ENCODE measurements around the gene CREBL2.

The CREBL2 gene

GRCh38 chr12:12685305-12685704 is 73.6 kb downstream of the CREBL2 start:
- no peak overlapping the region for H3K9ac ChIP-seq (ENCODE audit: insufficient read length)
- no peak overlapping the region for H3K4me3 ChIP-seq
- TF ChIP-seq POLR2AphosphoS5 (IDR thresholded peaks at IDR 0.05; ENCODE audit: borderline replicate concordance, low read depth, low read length) (no peak), EZH2 (IDR thresholded peaks at IDR 0.05) (no peak), FOXP2 (optimal IDR thresholded peaks at IDR 0.05; ENCODE audit: control extremely low read depth, extremely low read length, insufficient read depth) (no peak)
- no peaks in the 10 kb centered on the region for H3K36me3 ChIP-seq (ENCODE audit: insufficient read depth, low read length)
- no peak for DNase-seq (ENCODE audit: low read depth, low spot score)
- H3K9me3 ChIP-seq (ENCODE audit: low read depth, low read length) = no peaks in the 10 kb centered on the region
- no peak overlapping the region for H3K27ac ChIP-seq

DNA sequence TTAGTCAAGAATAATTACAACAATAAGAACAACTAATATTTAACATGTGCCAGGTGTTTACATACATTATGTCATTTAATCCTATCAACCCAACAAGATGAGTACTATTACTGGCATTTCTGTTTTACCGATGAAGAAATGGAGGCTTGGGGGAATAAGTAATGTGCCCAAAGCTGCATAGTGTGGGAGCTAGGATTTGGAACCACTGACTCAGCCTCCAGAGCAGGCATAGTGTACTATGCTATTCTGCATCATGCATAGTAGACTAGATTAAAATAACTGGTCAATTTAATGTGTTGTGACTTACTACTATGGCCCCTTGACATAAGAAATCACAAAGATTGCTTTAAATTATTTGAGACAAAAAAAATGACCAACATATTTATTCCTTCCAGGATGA is 74.8 kb downstream of the CREBL2 start:
- DNase-seq (ENCODE audit: low read depth, low spot score) = no peak
- TF ChIP-seq POLR2AphosphoS5 (IDR thresholded peaks at IDR 0.05; ENCODE audit: borderline replicate concordance, low read depth, low read length) = no peak
- TF ChIP-seq FOXP2 (optimal IDR thresholded peaks at IDR 0.05; ENCODE audit: control extremely low read depth, extremely low read length, insufficient read depth) = no peak
- no peak for TF ChIP-seq EZH2 (IDR thresholded peaks at IDR 0.05)
- no peak overlapping the region for H3K9ac ChIP-seq (ENCODE audit: insufficient read length)

GRCh38 chr12:12686925-12687324 is 75.2 kb downstream of the CREBL2 start:
- no peak for DNase-seq (ENCODE audit: low read depth, low spot score)
- Histone ChIP-seq H3K9ac (ENCODE audit: insufficient read length) (no peak overlapping the region), H3K4me3 (no peak overlapping the region), H3K9me3 (ENCODE audit: low read depth, low read length) (no peaks in the 10 kb centered on the region), H3K27ac (no peak overlapping the region), H3K36me3 (ENCODE audit: insufficient read depth, low read length) (no peaks in the 10 kb centered on the region)
- TF ChIP-seq EZH2 (IDR thresholded peaks at IDR 0.05) (no peak), POLR2AphosphoS5 (IDR thresholded peaks at IDR 0.05; ENCODE audit: borderline replicate concordance, low read depth, low read length) (no peak), FOXP2 (optimal IDR thresholded peaks at IDR 0.05; ENCODE audit: control extremely low read depth, extremely low read length, insufficient read depth) (no peak)

More for the DNA sequence above, 74.8 kb downstream of the CREBL2 start:
- no peak overlapping the region for H3K4me3 ChIP-seq
- H3K27ac ChIP-seq = no peak overlapping the region
- H3K36me3 ChIP-seq (ENCODE audit: insufficient read depth, low read length) = no peaks in the 10 kb centered on the region
- H3K9me3 ChIP-seq (ENCODE audit: low read depth, low read length) = no peaks in the 10 kb centered on the region

- Histone ChIP-seq H3K36me3 (ENCODE audit: insufficient read depth, low read length) (no peaks in the 10 kb centered on the region), H3K27ac (no peak overlapping the region), H3K9me3 (ENCODE audit: low read depth, low read length) (no peaks in the 10 kb centered on the region), H3K4me3 (no peak overlapping the region), H3K9ac (ENCODE audit: insufficient read length) (no peak overlapping the region)
- DNase-seq (ENCODE audit: low read depth, low spot score) = no peak
- TF ChIP-seq EZH2 (IDR thresholded peaks at IDR 0.05) (no peak), FOXP2 (optimal IDR thresholded peaks at IDR 0.05; ENCODE audit: control extremely low read depth, extremely low read length, insufficient read depth) (no peak), POLR2AphosphoS5 (IDR thresholded peaks at IDR 0.05; ENCODE audit: borderline replicate concordance, low read depth, low read length) (no peak)
These were observed 78.1 kb downstream of the CREBL2 start for GRCh38 chr12:12689647-12690300.

DNA sequence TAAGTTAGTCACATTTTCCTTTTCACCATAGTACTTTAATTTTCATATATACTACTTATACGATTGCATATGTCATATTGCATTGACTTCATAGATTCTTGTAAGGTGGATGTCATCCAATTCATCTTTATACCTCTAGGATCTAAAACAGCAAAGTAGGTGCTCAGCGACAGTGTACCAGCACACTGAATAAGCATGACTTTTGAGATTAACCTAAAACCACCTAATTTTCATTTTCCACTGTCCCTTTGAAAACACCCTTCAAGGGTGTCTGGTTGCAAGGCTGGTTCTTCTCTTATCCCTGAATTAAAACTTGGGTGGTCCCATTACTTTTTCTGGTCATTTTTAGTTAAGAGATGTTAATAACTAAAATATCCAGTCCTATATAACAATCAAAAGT is 79.9 kb downstream of the CREBL2 start:
- Histone ChIP-seq H3K27ac (no peak overlapping the region), H3K9ac (ENCODE audit: insufficient read length) (no peak overlapping the region), H3K4me3 (no peak overlapping the region), H3K36me3 (ENCODE audit: insufficient read depth, low read length) (no peaks in the 10 kb centered on the region), H3K9me3 (ENCODE audit: low read depth, low read length) (no peaks in the 10 kb centered on the region)
- TF ChIP-seq FOXP2 (optimal IDR thresholded peaks at IDR 0.05; ENCODE audit: control extremely low read depth, extremely low read length, insufficient read depth) = no peak
- TF ChIP-seq EZH2 (IDR thresholded peaks at IDR 0.05) = no peak
- no peak for TF ChIP-seq POLR2AphosphoS5 (IDR thresholded peaks at IDR 0.05; ENCODE audit: borderline replicate concordance, low read depth, low read length)
- DNase-seq (ENCODE audit: low read depth, low spot score) = no peak

DNA sequence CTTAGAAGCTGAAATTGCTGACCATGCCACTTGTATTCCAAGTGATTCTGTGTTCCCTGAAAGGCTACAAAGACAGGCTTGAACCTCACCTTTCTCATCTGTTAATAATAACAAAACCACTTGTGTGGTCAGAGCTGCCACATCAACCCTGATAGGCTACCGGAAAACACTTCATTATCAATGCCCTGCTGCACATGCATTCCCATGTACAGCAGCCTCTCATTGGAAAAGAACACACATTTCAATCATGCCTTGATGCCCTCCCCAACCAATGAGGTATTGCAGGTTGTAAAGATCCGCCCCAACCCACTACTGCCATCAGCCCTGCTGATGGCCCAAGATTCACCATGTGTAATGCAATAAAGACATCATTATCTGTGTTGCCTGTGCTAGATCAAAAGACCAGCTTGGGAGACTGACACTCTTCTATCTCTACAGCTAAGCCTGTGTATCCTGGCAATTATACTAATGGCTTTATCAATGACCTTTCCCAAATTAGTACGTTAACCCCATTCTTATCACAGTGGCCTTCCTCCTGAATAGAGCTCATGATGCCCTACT is 81.5 kb downstream of the CREBL2 start:
- Histone ChIP-seq H3K36me3 (ENCODE audit: insufficient read depth, low read length) (no peaks in the 10 kb centered on the region), H3K4me3 (no peak overlapping the region), H3K9ac (ENCODE audit: insufficient read length) (no peak overlapping the region), H3K27ac (no peak overlapping the region), H3K9me3 (ENCODE audit: low read depth, low read length) (no peaks in the 10 kb centered on the region)
- DNase-seq (ENCODE audit: low read depth, low spot score) = no peak
- TF ChIP-seq POLR2AphosphoS5 (IDR thresholded peaks at IDR 0.05; ENCODE audit: borderline replicate concordance, low read depth, low read length) (no peak), EZH2 (IDR thresholded peaks at IDR 0.05) (no peak), FOXP2 (optimal IDR thresholded peaks at IDR 0.05; ENCODE audit: control extremely low read depth, extremely low read length, insufficient read depth) (no peak)
